B cell (primary cell): ENCODE results near the gene ARHGAP28. TPM values are rescaled to one million over a fixed set of nuclear protein-coding genes. Genes with fewer than 3 reads are reported as not detected.

Experiments used
- ATAC-seq: fragments of 200-7000 bp; cut with Tn5 transposase; one replicate; pipeline ENCODE4 v1.10.0; 2021; ENCODE audit warnings: low read depth, mild to moderate bottlenecking, moderate number of reproducible peaks, moderate library complexity
- CTCF ChIA-PET: fragments of 350-600 bp; sonication (Branson Sonifier 250); formaldehyde crosslinking; loops from one replicate; lab custom pipeline; 2021; ENCODE audit warnings: antibody characterized with exemption, inconsistent platforms; lab: Charles Lee
- POLR2A ChIA-PET: fragments of 350-600 bp; sonication (Branson Sonifier 250); formaldehyde crosslinking; loops from one replicate; lab custom pipeline; 2021; ENCODE audit warnings: antibody characterized with exemption; lab: Charles Lee
- DNase-seq: peaks from one replicate; pipeline ENCODE4 v3.0.0; 2013
- H2AFZ ChIP-seq: 2 replicates; pipeline ENCODE4 v1.6.1; 2012; ENCODE audit warnings: mild to moderate bottlenecking, low read depth, low read length; ENCODE audit not compliant: insufficient read depth, poor library complexity, severe bottlenecking
- H3K27ac ChIP-seq, 2 donors: 1 replicate in 1 of 2; 2 replicates in 1 of 2; pipeline ENCODE4 v1.5.1; 2012 to 2013; ENCODE audit warnings: low read length in 2 of 2, mild to moderate bottlenecking in 2 of 2, moderate library complexity in 1 of 2
- H3K27me3 ChIP-seq, 4 experiments: fragments of 200-600 bp in 1 of 4; sonication (generic) in 1 of 4; replicated peaks in 1 of 4; 1 replicate in 2 of 4; 2 replicates in 2 of 4; pipeline versions ENCODE4 v1.6.1 to v1.7.0; 2013 to 2016; ENCODE audit warnings: low read length in 3 of 4, mild to moderate bottlenecking in 2 of 4, mixed read lengths in 1 of 4, moderate library complexity in 1 of 4; ENCODE audit not compliant: insufficient read depth in 4 of 4, control insufficient read depth in 3 of 4; ENCODE audit errors: control extremely low read depth in 1 of 4
- H3K36me3 ChIP-seq, 2 experiments: replicated peaks in 1 of 2; 1 replicate in 1 of 2; 2 replicates in 1 of 2; pipeline versions ENCODE4 v1.6.1 to v1.7.1; 2013; ENCODE audit warnings: low read length in 1 of 2; ENCODE audit not compliant: insufficient read depth in 2 of 2, control insufficient read depth in 1 of 2; ENCODE audit errors: control extremely low read depth in 1 of 2, extremely low read depth in 1 of 2
- H3K4me1 ChIP-seq, 2 donors: fragments of 200-600 bp in 1 of 2; sonication (generic) in 1 of 2; 1 replicate in 1 of 2; 2 replicates in 1 of 2; pipeline versions ENCODE4 v1.5.1 to v1.6.1; 2013 to 2017; ENCODE audit warnings: low read length in 2 of 2; ENCODE audit not compliant: control insufficient read depth in 2 of 2, insufficient read depth in 2 of 2
- H3K4me2 ChIP-seq: replicated peaks from 2 replicates; pipeline ENCODE3; 2012; ENCODE audit warnings: mild to moderate bottlenecking, low read depth, low read length; ENCODE audit not compliant: poor library complexity, severe bottlenecking
- H3K4me3 ChIP-seq, 5 experiments: fragments of 200-600 bp in 1 of 5; sonication (generic) in 1 of 5; 1 replicate in 3 of 5; 2 replicates in 2 of 5; pipeline versions ENCODE4 v1.5.1 to v1.7.0; 2011 to 2016; ENCODE audit warnings: low read length in 4 of 5, mild to moderate bottlenecking in 4 of 5, low read depth in 2 of 5, control low read depth in 1 of 5, moderate library complexity in 1 of 5; ENCODE audit not compliant: insufficient read depth in 1 of 5; ENCODE audit errors: control extremely low read depth in 1 of 5, extremely low read depth in 1 of 5
- H3K79me2 ChIP-seq: fragments of 200-600 bp; sonication (generic); one replicate; pipeline ENCODE4 v1.6.0; 2016; ENCODE audit warnings: low read length; ENCODE audit not compliant: control insufficient read depth, insufficient read depth
- H3K9ac ChIP-seq: fragments of 200-600 bp; sonication (generic); 2 replicates; pipeline ENCODE4 v1.6.1; 2017; ENCODE audit warnings: mild to moderate bottlenecking, low read length, moderate library complexity
- H3K9me3 ChIP-seq, 3 donors: one replicate each; pipeline versions ENCODE4 v1.6.1 to v1.7.1; 2013; ENCODE audit warnings: low read length in 2 of 3; ENCODE audit not compliant: control insufficient read depth in 2 of 3, insufficient read depth in 1 of 3; ENCODE audit errors: control extremely low read depth in 1 of 3
- H4K20me1 ChIP-seq: 2 replicates; pipeline ENCODE4 v1.6.0; 2012; ENCODE audit warnings: mild to moderate bottlenecking, low read length; ENCODE audit not compliant: insufficient read depth, control insufficient read depth, poor library complexity, severe bottlenecking
- H3K27ac Mint-ChIP-seq: one replicate; pipeline ENCODE4 v1.8.0; 2021; ENCODE audit warnings: mixed read lengths
- H3K27me3 Mint-ChIP-seq: one replicate; pipeline ENCODE4 v1.8.0; 2021; ENCODE audit warnings: mixed read lengths
- H3K4me1 Mint-ChIP-seq: one replicate; pipeline ENCODE4 v1.8.0; 2021; ENCODE audit warnings: mixed read lengths
- H3K4me3 Mint-ChIP-seq: one replicate; pipeline ENCODE4 v1.8.0; 2021; ENCODE audit warnings: mixed read lengths
- H3K9me3 Mint-ChIP-seq: one replicate; pipeline ENCODE4 v1.8.0; 2022; ENCODE audit warnings: mixed read lengths; ENCODE audit not compliant: insufficient read depth
- EZH2 ChIP-seq: IDR thresholded peaks from 2 replicates; pipeline ENCODE4 v1.6.1; 2012; ENCODE audit warnings: borderline replicate concordance, low read depth, mild to moderate bottlenecking, moderate library complexity, low read length; ENCODE audit not compliant: insufficient read depth, poor library complexity, severe bottlenecking
- WGBS: methylation state at CpG from one replicate; pipeline ENCODE4 v1.1.5; 2013; ENCODE audit warnings: missing lambda C conversion rate; ENCODE audit not compliant: insufficient coverage; 5-methylcytosine and 5-hydroxymethylcytosine counted together
- intact Hi-C: fragments of 100-400 bp; cut with micrococcal nuclease; formaldehyde crosslinking; loops from one replicate; pipeline ENCODE4 v1.10.0; 2022
- polyA plus RNA-seq: library from polyadenylated mRNA; depleted of rRNA; stranded (reverse); fragments of >200 nt; gene quantifications from 2 replicates; pipeline ENCODE4 v1.2.3, GENCODE V29; 2012
- total RNA-seq, 2 donors: library from RNA; stranded (reverse); fragments of 120-200 nt in 1 of 2; gene quantifications; 1 replicate in 1 of 2; 2 replicates in 1 of 2; pipeline versions ENCODE4 v1.2.3 to v1.2.4, GENCODE V29; 2013 to 2022
- TF ChIP-seq, protein P1 (sequence below): fragments of 200-600 bp; IDR thresholded peaks from one replicate; pipeline ENCODE4 v1.8.0; 2022; ENCODE audit warnings: antibody characterized with exemption, mild to moderate bottlenecking

ARHGAP28 gene
- total and polyA plus RNA-seq, 2 donors (not counting 1 experiment from before 2014, with no cell fraction given), result not detected

DNA sequence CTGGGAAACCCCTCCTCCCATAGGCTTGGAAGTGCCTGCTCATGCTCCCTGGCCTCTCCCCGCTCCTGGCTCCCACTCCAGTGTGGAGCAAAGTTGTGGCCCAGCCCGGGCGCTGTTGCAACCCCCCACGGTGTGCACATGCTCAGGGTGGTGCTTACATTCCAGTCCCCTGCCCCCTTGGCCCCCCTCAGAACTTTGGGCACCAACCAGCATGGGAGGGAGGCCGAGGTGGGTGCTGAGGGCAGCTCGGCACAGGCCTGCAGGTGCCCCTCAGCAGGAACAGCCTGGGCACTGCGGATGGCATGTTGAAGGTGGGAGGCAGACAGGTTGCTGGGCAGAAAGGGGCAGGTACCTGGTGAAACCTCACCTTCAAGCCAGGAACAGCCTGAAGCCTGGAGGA is 125.3 kb downstream of the ARHGAP28 start:
- no peaks in the 10 kb centered on the region for H3K4me1 Mint-ChIP-seq
- no peak overlapping the region for H3K27ac Mint-ChIP-seq
- no peak overlapping the region for H3K4me3 Mint-ChIP-seq
- Histone ChIP-seq H3K4me2 (no peak overlapping the region), H4K20me1 (no peaks in the 10 kb centered on the region), H3K4me3 (no peak overlapping the region), H3K27me3 (no peaks in the 10 kb centered on the region), H2AFZ (no peak overlapping the region), H3K27ac (no peak overlapping the region), H3K36me3 (no peaks in the 10 kb centered on the region), H3K4me1 (no peaks in the 10 kb centered on the region), H3K9ac (no peak overlapping the region), H3K9me3 (peaks cover 0 to 16% (median 0%) of the 10 kb centered on the region in 3 donors), H3K79me2 (no peaks in the 10 kb centered on the region)
- H3K27me3 Mint-ChIP-seq, result no peaks in the 10 kb centered on the region
- intact Hi-C loops, result no loop called here
- no peak for ATAC-seq
- TF ChIP-seq, protein P1, sequence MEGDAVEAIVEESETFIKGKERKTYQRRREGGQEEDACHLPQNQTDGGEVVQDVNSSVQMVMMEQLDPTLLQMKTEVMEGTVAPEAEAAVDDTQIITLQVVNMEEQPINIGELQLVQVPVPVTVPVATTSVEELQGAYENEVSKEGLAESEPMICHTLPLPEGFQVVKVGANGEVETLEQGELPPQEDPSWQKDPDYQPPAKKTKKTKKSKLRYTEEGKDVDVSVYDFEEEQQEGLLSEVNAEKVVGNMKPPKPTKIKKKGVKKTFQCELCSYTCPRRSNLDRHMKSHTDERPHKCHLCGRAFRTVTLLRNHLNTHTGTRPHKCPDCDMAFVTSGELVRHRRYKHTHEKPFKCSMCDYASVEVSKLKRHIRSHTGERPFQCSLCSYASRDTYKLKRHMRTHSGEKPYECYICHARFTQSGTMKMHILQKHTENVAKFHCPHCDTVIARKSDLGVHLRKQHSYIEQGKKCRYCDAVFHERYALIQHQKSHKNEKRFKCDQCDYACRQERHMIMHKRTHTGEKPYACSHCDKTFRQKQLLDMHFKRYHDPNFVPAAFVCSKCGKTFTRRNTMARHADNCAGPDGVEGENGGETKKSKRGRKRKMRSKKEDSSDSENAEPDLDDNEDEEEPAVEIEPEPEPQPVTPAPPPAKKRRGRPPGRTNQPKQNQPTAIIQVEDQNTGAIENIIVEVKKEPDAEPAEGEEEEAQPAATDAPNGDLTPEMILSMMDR, result no peak
- TF ChIP-seq EZH2, result no peak
- ChIA-PET POLR2A (no interaction called here), CTCF (no interaction called here)
- no peaks in the 10 kb centered on the region for H3K9me3 Mint-ChIP-seq
- WGBS, result 78% methylated on average over 7 of the region's 7 CpGs
- DNase-seq, result no peak

DNA sequence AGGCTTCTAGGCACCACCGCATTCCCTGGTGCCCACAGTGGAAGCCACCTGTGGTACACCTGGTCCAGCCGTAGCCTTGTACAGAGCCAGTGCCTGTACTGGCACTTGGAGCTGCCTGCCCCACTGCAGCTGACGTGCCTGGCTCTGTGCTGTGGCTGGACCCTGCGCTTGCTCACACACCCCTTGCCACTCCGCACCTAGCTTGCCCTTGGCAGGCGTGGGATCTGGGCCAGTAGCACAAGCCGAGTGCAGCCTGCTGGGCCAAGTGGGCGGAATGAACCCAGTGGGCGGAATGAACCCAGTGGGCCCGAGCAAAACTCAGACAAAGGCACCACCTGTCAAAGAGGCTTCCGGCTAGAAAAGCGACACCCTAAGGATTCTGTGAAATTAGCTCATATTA is 126.3 kb downstream of the ARHGAP28 start:
- DNase-seq (no peak), ATAC-seq (no peak)
- ChIA-PET POLR2A (no interaction called here), CTCF (no interaction called here)
- intact Hi-C loops, result no loop called here
- Histone ChIP-seq H4K20me1 (no peaks in the 10 kb centered on the region), H3K27ac (no peak overlapping the region), H3K4me3 (no peak overlapping the region), H3K4me1 (no peaks in the 10 kb centered on the region), H3K9me3 (peaks cover 0 to 16% (median 0%) of the 10 kb centered on the region in 3 donors), H3K79me2 (no peaks in the 10 kb centered on the region), H3K27me3 (no peaks in the 10 kb centered on the region), H3K4me2 (no peak overlapping the region), H3K36me3 (no peaks in the 10 kb centered on the region), H2AFZ (no peak overlapping the region), H3K9ac (no peak overlapping the region)
- H3K27ac Mint-ChIP-seq, result no peak overlapping the region
- H3K4me1 Mint-ChIP-seq, result no peaks in the 10 kb centered on the region
- no peak for TF ChIP-seq EZH2
- TF ChIP-seq, protein P1, result no peak
- no peaks in the 10 kb centered on the region for H3K27me3 Mint-ChIP-seq
- no peak overlapping the region for H3K4me3 Mint-ChIP-seq
- no peaks in the 10 kb centered on the region for H3K9me3 Mint-ChIP-seq
- 92% methylated on average over 12 of the region's 12 CpGs for WGBS
